Measurements from ENCODE around the gene SLC35E4. TPM values are rescaled to one million over a fixed set of nuclear protein-coding genes. Genes with fewer than 3 reads are reported as not detected.

SLC35E4 gene
- total and polyA plus RNA-seq, 2 donors (not counting 1 experiment from before 2014, with no cell fraction given): 0.39 to 3.4 TPM

DNA sequence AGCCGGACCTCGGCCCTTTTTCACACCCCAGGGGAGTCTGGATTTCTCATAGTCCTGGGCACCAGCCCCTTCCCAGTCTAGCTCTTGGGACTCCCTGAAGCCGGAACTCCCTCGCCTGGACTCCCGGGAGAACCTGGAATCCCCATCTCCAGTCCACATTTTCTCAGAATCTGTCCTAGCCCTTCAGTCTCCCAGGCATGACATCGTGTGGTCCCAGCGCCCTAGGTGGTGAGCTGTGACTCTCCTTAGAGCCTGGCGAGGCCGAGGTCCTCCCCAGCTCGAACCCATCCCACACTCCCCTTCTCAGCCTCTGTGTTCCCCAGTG lies 32.8 kb downstream of the SLC35E4 start:
- H3K9me3 Mint-ChIP-seq (ENCODE audit: insufficient read depth): no peaks in the 10 kb centered on the region
- peak overlapping the region; percentile 68 for H3K27ac Mint-ChIP-seq
- intact Hi-C loops (cut with micrococcal nuclease): loop anchor here (1.0 to 10.0 kb wide), 2 partner anchors 26 to 676 kb away; partner anchors contain the start of genes OSBP2 and PATZ1
- Histone ChIP-seq H3K4me3 (ENCODE audit: control extremely low read depth in 1 of 5, extremely low read depth in 1 of 5, insufficient read depth in 1 of 5, low read depth in 2 of 5, low read length in 4 of 5) (peak overlapping the region; percentile 3 to 93 (median 86)), H3K9ac (ENCODE audit: low read length) (peak overlapping the region; percentile 85), H4K20me1 (ENCODE audit: control insufficient read depth, insufficient read depth, low read length, poor library complexity, severe bottlenecking) (no peaks in the 10 kb centered on the region), H3K27me3 (replicated peaks in 1 of 4; ENCODE audit: control extremely low read depth in 1 of 4, control insufficient read depth in 3 of 4, insufficient read depth in 4 of 4, low read length in 3 of 4) (peaks cover 0 to 6% (median 0%) of the 10 kb centered on the region in 4 experiments), H3K9me3 (ENCODE audit: control extremely low read depth in 1 of 3, control insufficient read depth in 2 of 3, insufficient read depth in 1 of 3, low read length in 2 of 3) (no peaks in the 10 kb centered on the region), H3K36me3 (replicated peaks in 1 of 2; ENCODE audit: control extremely low read depth in 1 of 2, control insufficient read depth in 1 of 2, extremely low read depth in 1 of 2, insufficient read depth in 2 of 2, low read length in 1 of 2) (peaks cover 0 to 7% of the 10 kb centered on the region in 2 experiments), H3K79me2 (ENCODE audit: control insufficient read depth, insufficient read depth, low read length) (peaks cover 5% of the 10 kb centered on the region), H2AFZ (ENCODE audit: insufficient read depth, low read depth, low read length, poor library complexity, severe bottlenecking) (peak overlapping the region; percentile 97), H3K27ac (ENCODE audit: low read length in 2 of 2) (no peak overlapping the region), H3K4me2 (replicated peaks; ENCODE audit: low read depth, low read length, poor library complexity, severe bottlenecking) (peak overlapping the region; percentile 83), H3K4me1 (ENCODE audit: control insufficient read depth in 2 of 2, insufficient read depth in 2 of 2, low read length in 2 of 2) (peaks cover 12 to 17% of the 10 kb centered on the region in 2 donors)
- peak overlapping the region; percentile 98 for H3K4me3 Mint-ChIP-seq
- H3K27me3 Mint-ChIP-seq: no peaks in the 10 kb centered on the region
- no peak for ATAC-seq (ENCODE audit: low read depth)
- WGBS (ENCODE audit: insufficient coverage): 41% methylated on average over 10 of the region's 10 CpGs
- POLR2A ChIA-PET: interaction anchor here (2.4 kb wide), 1 partner anchor 34 kb away, joined by 10 read pairs; no protein-coding TSS in a partner anchor
- TF ChIP-seq, protein P1, sequence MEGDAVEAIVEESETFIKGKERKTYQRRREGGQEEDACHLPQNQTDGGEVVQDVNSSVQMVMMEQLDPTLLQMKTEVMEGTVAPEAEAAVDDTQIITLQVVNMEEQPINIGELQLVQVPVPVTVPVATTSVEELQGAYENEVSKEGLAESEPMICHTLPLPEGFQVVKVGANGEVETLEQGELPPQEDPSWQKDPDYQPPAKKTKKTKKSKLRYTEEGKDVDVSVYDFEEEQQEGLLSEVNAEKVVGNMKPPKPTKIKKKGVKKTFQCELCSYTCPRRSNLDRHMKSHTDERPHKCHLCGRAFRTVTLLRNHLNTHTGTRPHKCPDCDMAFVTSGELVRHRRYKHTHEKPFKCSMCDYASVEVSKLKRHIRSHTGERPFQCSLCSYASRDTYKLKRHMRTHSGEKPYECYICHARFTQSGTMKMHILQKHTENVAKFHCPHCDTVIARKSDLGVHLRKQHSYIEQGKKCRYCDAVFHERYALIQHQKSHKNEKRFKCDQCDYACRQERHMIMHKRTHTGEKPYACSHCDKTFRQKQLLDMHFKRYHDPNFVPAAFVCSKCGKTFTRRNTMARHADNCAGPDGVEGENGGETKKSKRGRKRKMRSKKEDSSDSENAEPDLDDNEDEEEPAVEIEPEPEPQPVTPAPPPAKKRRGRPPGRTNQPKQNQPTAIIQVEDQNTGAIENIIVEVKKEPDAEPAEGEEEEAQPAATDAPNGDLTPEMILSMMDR (IDR thresholded peaks at IDR 0.05): no peak
- no peak for TF ChIP-seq EZH2 (IDR thresholded peaks at IDR 0.05; ENCODE audit: borderline replicate concordance, insufficient read depth, low read depth, low read length, poor library complexity, severe bottlenecking)
- no peak for DNase-seq
- H3K4me1 Mint-ChIP-seq: peaks cover 21% of the 10 kb centered on the region
- CTCF ChIA-PET: interaction anchor here (1.3 to 3.9 kb wide), 2 partner anchors 34 to 86 kb away, joined by 4 to 35 read pairs; partner anchors contain the start of gene SLC35E4

DNA sequence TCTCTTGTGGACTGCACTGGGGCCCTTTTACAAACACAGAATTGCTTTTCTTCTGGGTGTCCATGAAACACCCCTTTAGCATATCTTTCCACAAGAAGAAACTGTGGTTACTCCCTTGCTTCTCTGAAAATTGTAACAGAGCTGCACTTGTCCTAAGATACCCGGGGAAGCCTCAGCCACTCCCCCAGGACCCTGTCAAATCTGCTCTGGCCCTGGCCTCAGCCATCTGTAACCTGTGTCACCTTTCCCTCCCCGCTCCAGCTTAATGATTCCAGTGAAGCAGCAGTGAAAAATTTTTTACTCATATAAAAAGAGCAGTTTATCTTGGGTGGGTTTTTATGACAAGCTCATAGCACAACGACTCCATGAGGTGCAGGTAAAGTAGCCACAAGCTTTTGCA lies 35.5 kb downstream of the SLC35E4 start:
- no peak overlapping the region for H3K4me2 ChIP-seq (replicated peaks; ENCODE audit: low read depth, low read length, poor library complexity, severe bottlenecking)
- intact Hi-C loops (cut with micrococcal nuclease): no loop called here
- H3K27ac ChIP-seq (ENCODE audit: low read length in 2 of 2): no peak overlapping the region
- ATAC-seq (ENCODE audit: low read depth) (no peak), DNase-seq (no peak)
- TF ChIP-seq, protein P1 (IDR thresholded peaks at IDR 0.05): no peak
- TF ChIP-seq EZH2 (IDR thresholded peaks at IDR 0.05; ENCODE audit: borderline replicate concordance, insufficient read depth, low read depth, low read length, poor library complexity, severe bottlenecking): no peak
- peaks cover 0 to 6% (median 0%) of the 10 kb centered on the region in 4 experiments for H3K27me3 ChIP-seq (replicated peaks in 1 of 4; ENCODE audit: control extremely low read depth in 1 of 4, control insufficient read depth in 3 of 4, insufficient read depth in 4 of 4, low read length in 3 of 4)
- H4K20me1 ChIP-seq (ENCODE audit: control insufficient read depth, insufficient read depth, low read length, poor library complexity, severe bottlenecking): no peaks in the 10 kb centered on the region
- peaks cover 2% of the 10 kb centered on the region for H3K79me2 ChIP-seq (ENCODE audit: control insufficient read depth, insufficient read depth, low read length)
- H3K4me3 Mint-ChIP-seq: no peak overlapping the region
- ChIA-PET POLR2A (no interaction called here), CTCF (no interaction called here)
- H3K9me3 ChIP-seq (ENCODE audit: control extremely low read depth in 1 of 3, control insufficient read depth in 2 of 3, insufficient read depth in 1 of 3, low read length in 2 of 3): no peaks in the 10 kb centered on the region
- H3K4me1 ChIP-seq (ENCODE audit: control insufficient read depth in 2 of 2, insufficient read depth in 2 of 2, low read length in 2 of 2): peaks cover 12 to 17% of the 10 kb centered on the region in 2 donors
- no peaks in the 10 kb centered on the region for H3K9me3 Mint-ChIP-seq (ENCODE audit: insufficient read depth)
- no peak overlapping the region for H3K9ac ChIP-seq (ENCODE audit: low read length)
- peaks cover 13% of the 10 kb centered on the region for H3K4me1 Mint-ChIP-seq
- H3K27ac Mint-ChIP-seq: no peak overlapping the region
- peaks cover 9% of the 10 kb centered on the region for H3K27me3 Mint-ChIP-seq
- no peaks in the 10 kb centered on the region for H3K36me3 ChIP-seq (replicated peaks in 1 of 2; ENCODE audit: control extremely low read depth in 1 of 2, control insufficient read depth in 1 of 2, extremely low read depth in 1 of 2, insufficient read depth in 2 of 2, low read length in 1 of 2)
- 88% methylated on average over 1 of the region's 3 CpGs for WGBS (ENCODE audit: insufficient coverage)
- H3K4me3 ChIP-seq (ENCODE audit: control extremely low read depth in 1 of 5, extremely low read depth in 1 of 5, insufficient read depth in 1 of 5, low read depth in 2 of 5, low read length in 4 of 5): no peak overlapping the region
- no peak overlapping the region for H2AFZ ChIP-seq (ENCODE audit: insufficient read depth, low read depth, low read length, poor library complexity, severe bottlenecking)
